ENCODE results near the gene LYPD6. TPM values are rescaled to one million over a fixed set of nuclear protein-coding genes. Genes with fewer than 3 reads are reported as not detected.

Gene LYPD6
- total and polyA plus RNA-seq, 2 donors (not counting 3 experiments of a cell fraction or from before 2014, with no cell fraction given): 3.0 to 4.0 TPM

GRCh38 chr2:149451417-149452165 lies 121.2 kb downstream of the LYPD6 start:
- no peak for DNase-seq (ENCODE audit: low read depth, low spot score)
- ChIA-PET CTCF (interaction anchor here (1.1 kb wide), 1 partner anchor 72 kb away, joined by 3 read pairs; no protein-coding TSS in a partner anchor), POLR2A (no interaction called here)
- H3K4me1 ChIP-seq (ENCODE audit: control insufficient read depth, extremely low read depth, insufficient read depth, low read length): no peaks in the 10 kb centered on the region
- H3K9me3 ChIP-seq (replicated peaks; ENCODE audit: control insufficient read depth, insufficient read depth, low read length): no peaks in the 10 kb centered on the region
- no peaks in the 10 kb centered on the region for H3K36me3 ChIP-seq (ENCODE audit: control insufficient read depth in 2 of 2, extremely low read depth in 1 of 2, insufficient read depth in 2 of 2, low read length in 2 of 2)
- no peaks in the 10 kb centered on the region for H4K20me1 ChIP-seq (replicated peaks; ENCODE audit: control insufficient read depth, extremely low read depth, insufficient read depth, low read length)
- dilution Hi-C loops (cut with MboI; ENCODE audit: extremely low pct_ligation_motif_present, low sequenced_read_pairs): no loop called here
- intact Hi-C loops (cut with micrococcal nuclease): no loop called here
- H3K4me2 ChIP-seq (ENCODE audit: insufficient read depth, low read length): no peak overlapping the region
- TF ChIP-seq EZH2 (IDR thresholded peaks at IDR 0.05; ENCODE audit: borderline replicate concordance, low read depth, low read length, severe bottlenecking) (no peak), POLR2AphosphoS5 (IDR thresholded peaks at IDR 0.05; ENCODE audit: insufficient read depth, low read depth, low read length) (no peak), JUN (IDR thresholded peaks at IDR 0.05; ENCODE audit: borderline replicate concordance, insufficient read depth, insufficient read length, low read depth) (no peak), GATA2 (IDR thresholded peaks at IDR 0.05; ENCODE audit: insufficient read depth, insufficient read length, low read depth, low read length) (no peak), POLR2A (IDR thresholded peaks at IDR 0.05; ENCODE audit: low read depth, low read length) (no peak), FOS (IDR thresholded peaks at IDR 0.05; ENCODE audit: borderline replicate concordance, insufficient read depth, low read length) (no peak), CTCF (IDR thresholded peaks at IDR 0.05; ENCODE audit: extremely low read depth in 1 of 2, insufficient read depth in 1 of 2, low read depth in 1 of 2, low read length in 2 of 2) (no peak), MYC (IDR thresholded peaks at IDR 0.05; ENCODE audit: low read depth, low read length) (no peak), MAX (IDR thresholded peaks at IDR 0.05; ENCODE audit: insufficient read depth, insufficient read length) (no peak)
- FAIRE-seq: no peak
- no peaks in the 10 kb centered on the region for H3K9me1 ChIP-seq (replicated peaks; ENCODE audit: control insufficient read depth, extremely low read depth, insufficient read depth, low read length)
- H3K27ac ChIP-seq (ENCODE audit: insufficient read depth, low read depth, low read length): no peak overlapping the region
- BruUV-seq (replicated peaks): no TSS peak
- no peak overlapping the region for H3K4me3 ChIP-seq (replicated peaks in 1 of 3; ENCODE audit: insufficient read depth in 1 of 3, low read depth in 1 of 3, low read length in 3 of 3)
- H2AFZ ChIP-seq (ENCODE audit: low read depth, low read length): no peak overlapping the region
- H3K27me3 ChIP-seq (ENCODE audit: control insufficient read depth in 2 of 2, insufficient read depth in 2 of 2, low read length in 2 of 2): no peaks in the 10 kb centered on the region
- no peak overlapping the region for H3K9ac ChIP-seq (replicated peaks; ENCODE audit: extremely low read depth, insufficient read depth, low read length)
- H3K79me2 ChIP-seq (ENCODE audit: control insufficient read depth, insufficient read depth, low read length): no peaks in the 10 kb centered on the region

Measured in endothelial cell of umbilical vein (primary cell).